Frontal cortex (tissue), 4 donors: ENCODE measurements around the gene METTL1. TPM values are rescaled to one million over a fixed set of nuclear protein-coding genes. Genes with fewer than 3 reads are reported as not detected.
A peak's percentile ranks its signal among the peaks of the same experiment; 100 is the strongest.

Experiments
- DNase-seq, 2 donors: peaks; one replicate each; pipeline ENCODE4 v3.0.0; 2012; ENCODE audit warnings: low spot score in 2 of 2
- FAIRE-seq: peaks from 2 replicates; lab custom pipeline; 2012; peaks lifted over from hg19 to GRCh38; lab: Jason Lieb, UNC
- total RNA-seq: library from RNA; depleted of rRNA; stranded (reverse); fragments of >200 nt; gene quantifications from one replicate; pipeline ENCODE4 v1.2.3, GENCODE V29; 2014
- donor health status: control.
- donor health status: control.
- donor health status: control.

METTL1 gene
- total RNA-seq, 1 donor from 2014 or later: 1.2 TPM

GRCh38 chr12:57756406-57757341, 15.2 kb downstream of the METTL1 start:
- DNase-seq: no peak
- FAIRE-seq: no peak

- DNase-seq (peak in 1 of 2 donors; percentile 75), FAIRE-seq (no peak)
These were observed 16.2 kb downstream of the METTL1 start for GRCh38 chr12:57755454-57756372.

- FAIRE-seq (no peak), DNase-seq (peak in 1 of 2 donors; percentile 54)
These were observed 16.8 kb downstream of the METTL1 start for GRCh38 chr12:57755194-57755453.

- peak; percentile 74 to 80 for DNase-seq
These were observed 17.3 kb downstream of the METTL1 start, which contains the start of gene MARCHF9 for GRCh38 chr12:57754411-57755193. Gene MARCHF9 (plus strand): TSS chr12:57755103. CDS start chr12:57755529, 426 bp downstream.

GRCh38 chr12:57753756-57754337, 18.1 kb downstream of the METTL1 start:
- FAIRE-seq: no peak
- DNase-seq: no peak

More at GRCh38 chr12:57754411-57755193, 17.3 kb downstream of the METTL1 start, which contains the start of gene MARCHF9:
- no peak for FAIRE-seq

- FAIRE-seq: no peak
These were observed 19.3 kb downstream of the METTL1 start for GRCh38 chr12:57752668-57753000.

GRCh38 chr12:57751788-57752667, 19.9 kb downstream of the METTL1 start, which contains the start of gene CDK4:
Gene CDK4 (minus strand): TSS chr12:57752310. CDS start chr12:57751717, 593 bp downstream.
- peak; percentile 98 to 99 for DNase-seq
- FAIRE-seq: no peak

More at GRCh38 chr12:57752668-57753000, 19.3 kb downstream of the METTL1 start:
- DNase-seq: no peak

- DNase-seq: no peak
- no peak for FAIRE-seq
These were observed 20.5 kb downstream of the METTL1 start for GRCh38 chr12:57751432-57751787.

GRCh38 chr12:57750561-57751431, 21.1 kb downstream of the METTL1 start:
- no peak for FAIRE-seq
- DNase-seq: no peak

- FAIRE-seq: no peak
- no peak for DNase-seq
These were observed 22.8 kb downstream of the METTL1 start for GRCh38 chr12:57749061-57749460.

GRCh38 chr12:57746025-57746424, 25.9 kb downstream of the METTL1 start:
- no peak for FAIRE-seq
- no peak for DNase-seq

GRCh38 chr12:57745485-57745881, 26.4 kb downstream of the METTL1 start:
- FAIRE-seq: no peak
- no peak for DNase-seq

GRCh38 chr12:57744777-57745484, 27.0 kb downstream of the METTL1 start, which contains the start of gene TSPAN31:
Gene TSPAN31 (plus strand): TSS chr12:57745039. CDS start chr12:57745155, 116 bp downstream.
- FAIRE-seq (no peak), DNase-seq (peak; percentile 89 to 94)

GRCh38 chr12:57744194-57744776, 27.6 kb downstream of the METTL1 start:
- DNase-seq: peak; percentile 58 to 77
- FAIRE-seq: no peak

GRCh38 chr12:57743769-57744168, 28.1 kb downstream of the METTL1 start:
- FAIRE-seq: no peak
- DNase-seq: no peak
